Bronchial epithelial cell (primary cell): ENCODE data around the gene ANO9. TPM values are rescaled to one million over a fixed set of nuclear protein-coding genes. Genes with fewer than 3 reads are reported as not detected.

Source experiments
- DNase-seq: peaks from one replicate; pipeline ENCODE4 v3.0.0-alpha.2; 2010; ENCODE audit warnings: low read depth
- FAIRE-seq: peaks from 2 replicates; lab custom pipeline; 2011; peaks lifted over from hg19 to GRCh38; lab: Jason Lieb, UNC
- H3K27me3 ChIP-seq: 2 replicates; pipeline ENCODE4 v1.5.1; 2011; ENCODE audit warnings: low read length; ENCODE audit not compliant: control insufficient read depth, insufficient read depth
- H3K36me3 ChIP-seq: 2 replicates; pipeline ENCODE4 v1.5.1; 2011; ENCODE audit warnings: low read length; ENCODE audit not compliant: control insufficient read depth, insufficient read depth
- H3K4me3 ChIP-seq: 2 replicates; pipeline ENCODE4 v1.5.1; 2011; ENCODE audit warnings: mild to moderate bottlenecking, low read depth, low read length, control low read depth
- total RNA-seq: library from RNA; depleted of rRNA; stranded (reverse); fragments of >200 nt; gene quantifications from 2 replicates; pipeline ENCODE4 v1.2.1, GENCODE V29; 2014
- TF ChIP-seq, protein P1 (sequence below): IDR thresholded peaks from 2 replicates; pipeline ENCODE4 v1.5.1; 2011; ENCODE audit warnings: mild to moderate bottlenecking, moderate library complexity, low read length, control low read depth, inconsistent platforms; ENCODE audit not compliant: insufficient read depth, severe bottlenecking

ANO9 gene
- total RNA-seq, 1 donor from 2014 or later = 9.2 TPM

DNA sequence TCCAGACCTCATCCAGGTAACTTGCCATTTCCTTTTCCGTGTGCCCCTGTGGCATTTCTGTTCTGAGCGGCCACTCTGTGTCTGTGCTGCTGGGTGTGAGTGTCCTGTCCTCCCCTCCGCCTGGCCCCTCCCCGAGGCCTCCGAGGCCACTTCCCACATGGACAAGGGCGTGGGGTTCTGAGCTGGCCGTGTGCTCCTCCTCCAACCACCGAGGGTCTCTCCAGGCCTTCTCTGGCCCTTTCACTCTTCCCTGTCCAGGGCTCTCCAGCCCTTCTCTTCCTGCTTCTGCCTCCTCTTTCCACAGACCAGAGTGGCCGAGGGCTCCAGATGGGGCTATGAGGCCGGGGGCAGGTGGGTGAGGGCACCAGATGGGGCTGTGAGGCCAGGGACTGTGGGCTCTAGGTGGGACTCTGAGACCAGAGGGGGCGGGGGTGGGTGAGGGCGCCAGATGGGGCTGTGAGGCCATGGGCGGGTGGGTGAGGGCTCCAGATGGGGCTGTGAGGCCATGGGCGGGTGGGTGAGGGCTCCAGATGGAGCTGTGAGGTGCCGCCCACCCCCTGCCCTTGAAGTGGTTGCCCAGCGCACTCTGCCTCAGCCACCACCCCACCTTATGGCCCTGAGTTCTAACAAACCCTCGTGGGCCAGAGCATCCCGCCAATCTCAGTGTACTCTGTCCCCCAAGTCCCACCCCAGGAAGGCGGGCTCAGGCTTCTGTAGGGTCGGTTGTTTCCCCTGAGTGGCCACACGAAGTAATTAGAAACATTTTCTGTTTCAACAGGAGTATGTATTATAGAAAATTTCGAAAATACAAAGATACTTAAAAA lies 32.4 kb upstream of the ANO9 start:
- FAIRE-seq (no peak), DNase-seq (no peak)
- H3K36me3 ChIP-seq = no peaks in the 10 kb centered on the region
- no peak overlapping the region for H3K4me3 ChIP-seq
- TF ChIP-seq, protein P1, sequence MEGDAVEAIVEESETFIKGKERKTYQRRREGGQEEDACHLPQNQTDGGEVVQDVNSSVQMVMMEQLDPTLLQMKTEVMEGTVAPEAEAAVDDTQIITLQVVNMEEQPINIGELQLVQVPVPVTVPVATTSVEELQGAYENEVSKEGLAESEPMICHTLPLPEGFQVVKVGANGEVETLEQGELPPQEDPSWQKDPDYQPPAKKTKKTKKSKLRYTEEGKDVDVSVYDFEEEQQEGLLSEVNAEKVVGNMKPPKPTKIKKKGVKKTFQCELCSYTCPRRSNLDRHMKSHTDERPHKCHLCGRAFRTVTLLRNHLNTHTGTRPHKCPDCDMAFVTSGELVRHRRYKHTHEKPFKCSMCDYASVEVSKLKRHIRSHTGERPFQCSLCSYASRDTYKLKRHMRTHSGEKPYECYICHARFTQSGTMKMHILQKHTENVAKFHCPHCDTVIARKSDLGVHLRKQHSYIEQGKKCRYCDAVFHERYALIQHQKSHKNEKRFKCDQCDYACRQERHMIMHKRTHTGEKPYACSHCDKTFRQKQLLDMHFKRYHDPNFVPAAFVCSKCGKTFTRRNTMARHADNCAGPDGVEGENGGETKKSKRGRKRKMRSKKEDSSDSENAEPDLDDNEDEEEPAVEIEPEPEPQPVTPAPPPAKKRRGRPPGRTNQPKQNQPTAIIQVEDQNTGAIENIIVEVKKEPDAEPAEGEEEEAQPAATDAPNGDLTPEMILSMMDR = no peak
- H3K27me3 ChIP-seq = no peaks in the 10 kb centered on the region

DNA sequence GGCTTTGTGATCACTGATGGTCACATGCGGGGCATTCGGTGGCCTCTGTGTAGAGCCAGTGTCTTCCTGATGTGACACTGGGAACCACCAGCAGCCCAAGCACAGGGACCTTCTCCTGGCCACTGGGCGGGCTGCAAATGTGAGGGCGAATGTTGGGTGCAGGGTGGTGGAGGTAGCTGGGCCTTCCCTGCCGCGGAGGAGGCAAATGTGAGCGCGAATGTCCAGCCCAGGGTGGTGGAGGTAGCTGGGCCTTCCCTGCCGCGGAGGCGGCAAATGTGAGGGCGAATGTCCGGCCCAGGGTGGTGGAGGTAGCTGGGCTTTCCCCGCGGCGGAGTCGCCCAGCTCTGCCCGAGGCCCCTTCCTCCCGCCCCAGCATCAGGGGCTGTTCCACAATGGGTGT lies 31.6 kb upstream of the ANO9 start:
- no peak overlapping the region for H3K4me3 ChIP-seq
- DNase-seq (no peak), FAIRE-seq (no peak)
- TF ChIP-seq, protein P1 = no peak
- no peaks in the 10 kb centered on the region for H3K36me3 ChIP-seq
- no peaks in the 10 kb centered on the region for H3K27me3 ChIP-seq

DNA sequence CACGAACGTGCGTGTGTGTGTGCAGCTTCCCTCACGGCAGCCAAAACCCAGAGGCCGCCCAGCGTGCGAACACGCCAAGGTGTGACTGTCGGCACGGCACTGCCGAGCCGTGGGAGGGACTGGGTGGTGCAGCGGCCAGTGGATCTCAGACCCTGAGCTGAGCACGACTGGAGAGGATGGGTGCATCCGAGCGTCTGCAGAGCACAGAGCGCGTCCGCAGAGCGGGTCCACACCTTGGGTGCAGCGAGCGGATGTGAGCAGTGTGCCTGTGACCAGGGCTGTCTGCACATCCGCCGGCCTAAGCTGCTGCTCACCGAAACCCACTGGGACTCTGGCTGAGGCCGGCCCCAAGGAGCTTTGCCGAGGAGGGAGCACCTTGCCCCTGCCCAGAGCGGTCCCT lies 31.0 kb upstream of the ANO9 start:
- Histone ChIP-seq H3K36me3 (no peaks in the 10 kb centered on the region), H3K4me3 (no peak overlapping the region), H3K27me3 (no peaks in the 10 kb centered on the region)
- TF ChIP-seq, protein P1 = no peak
- FAIRE-seq (no peak), DNase-seq (no peak)

DNA sequence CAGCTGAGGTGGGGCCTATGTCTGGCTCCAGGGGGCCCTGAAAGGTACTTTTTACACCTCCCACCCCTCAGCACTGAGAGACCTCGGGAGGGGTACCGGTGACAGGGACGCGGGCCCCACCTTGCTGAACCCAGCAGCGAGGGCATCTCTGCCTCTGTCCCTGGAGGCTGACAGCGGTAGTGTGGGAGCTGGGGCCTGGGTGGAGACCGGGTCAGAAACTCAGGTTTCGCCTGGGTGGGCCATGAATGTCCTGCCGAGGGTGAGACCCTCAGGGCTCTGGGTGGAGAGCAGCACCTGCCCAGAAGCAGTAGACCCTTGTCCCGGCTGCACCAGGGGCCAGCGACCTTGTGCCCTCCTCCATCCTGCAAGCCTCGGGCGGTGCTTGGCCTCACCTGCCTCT lies 30.5 kb upstream of the ANO9 start:
- H3K36me3 ChIP-seq = no peaks in the 10 kb centered on the region
- TF ChIP-seq, protein P1 = no peak
- H3K4me3 ChIP-seq = no peak overlapping the region
- FAIRE-seq (no peak), DNase-seq (no peak)
- no peaks in the 10 kb centered on the region for H3K27me3 ChIP-seq

DNA sequence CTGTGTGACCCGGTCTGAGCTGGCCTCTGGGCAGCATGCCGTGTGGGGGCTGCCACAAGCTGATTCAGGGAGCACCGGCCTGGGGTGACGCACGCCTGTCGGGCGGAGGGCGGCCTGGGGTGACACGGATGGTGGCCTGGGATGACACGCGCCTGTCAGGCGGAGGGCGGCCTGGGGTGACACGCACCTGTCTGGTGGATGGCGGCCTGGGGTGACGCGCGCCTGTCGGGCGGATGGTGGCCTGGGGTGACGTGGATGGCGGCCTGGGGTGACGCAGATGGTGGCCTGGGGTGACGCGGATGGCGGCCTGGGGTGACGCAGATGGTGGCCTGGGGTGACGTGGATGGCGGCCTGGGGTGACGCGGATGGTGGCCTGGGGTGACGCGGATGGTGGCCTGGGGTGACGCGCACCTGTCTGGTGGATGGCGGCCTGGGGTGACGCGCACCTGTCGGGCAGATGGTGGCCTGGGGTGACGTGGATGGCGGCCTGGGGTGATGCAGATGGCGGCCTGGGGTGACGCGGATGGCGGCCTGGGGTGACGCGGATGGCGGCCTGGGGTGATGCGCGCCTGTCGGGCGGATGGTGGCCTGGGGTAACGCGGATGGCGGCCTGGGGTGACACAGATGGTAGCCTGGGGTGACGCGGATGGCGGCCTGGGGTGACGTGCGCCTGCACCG lies 29.8 kb upstream of the ANO9 start:
- TF ChIP-seq, protein P1 = no peak
- FAIRE-seq (no peak), DNase-seq (no peak)
- no peaks in the 10 kb centered on the region for H3K36me3 ChIP-seq
- H3K4me3 ChIP-seq = no peak overlapping the region
- no peaks in the 10 kb centered on the region for H3K27me3 ChIP-seq
